ENCODE measurements around the gene GSE1.

DNA sequence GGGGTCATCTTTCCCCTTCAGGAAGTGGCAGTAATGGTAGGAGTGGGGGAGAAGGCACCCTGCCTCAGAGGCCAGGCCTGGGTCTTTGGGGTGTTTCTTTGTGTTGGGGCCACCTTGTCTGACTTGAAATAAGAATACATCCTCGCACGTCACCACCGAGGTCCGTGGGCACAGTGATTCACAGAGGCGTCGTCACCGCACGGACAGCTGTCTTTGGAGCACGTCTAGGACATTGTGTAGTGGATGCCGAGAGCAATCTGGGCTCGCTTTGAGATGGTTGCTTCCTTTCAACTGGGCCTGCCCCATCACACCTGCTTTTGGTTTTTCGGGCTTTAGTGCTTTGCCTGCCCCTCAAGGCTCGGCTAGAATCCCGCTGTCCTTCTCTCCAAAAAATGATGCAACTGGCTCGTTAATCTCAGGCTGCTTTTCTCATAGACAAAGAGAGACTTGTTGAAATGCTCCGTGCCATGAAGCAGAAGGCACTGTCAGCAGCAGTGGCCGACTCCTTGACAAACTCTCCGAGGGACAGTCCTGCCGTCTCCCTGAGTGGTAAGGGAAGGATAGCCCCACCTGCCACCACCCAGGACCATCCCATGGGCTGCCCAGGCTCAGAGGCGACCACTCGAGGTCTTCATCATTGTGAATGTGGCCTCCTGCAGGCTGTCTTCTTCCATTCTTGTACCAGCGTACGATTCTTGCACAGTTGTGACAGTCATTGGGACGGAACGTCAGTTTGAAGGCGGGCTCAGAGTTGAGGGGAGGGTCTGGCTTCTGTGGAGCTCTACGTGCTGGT is 51.7 kb downstream of the GSE1 start:
- TF ChIP-seq CTCF (conservative IDR thresholded peaks at IDR 0.05 in 1 of 2, IDR thresholded peaks at IDR 0.05 in 1 of 2; ENCODE audit: extremely low read depth in 1 of 2, insufficient read depth in 1 of 2, low read depth in 1 of 2, low read length in 2 of 2) (no peak), EZH2 (IDR thresholded peaks at IDR 0.05; ENCODE audit: borderline replicate concordance, low read length) (no peak)

Data from mammary epithelial cell (primary cell).